ENCODE data around the gene CPNE7. TPM values are rescaled to one million over a fixed set of nuclear protein-coding genes. Genes with fewer than 3 reads are reported as not detected.
A peak's percentile ranks its signal among the peaks of the same experiment; 100 is the strongest.

CPNE7 gene
- total and polyA plus RNA-seq, 2 of the 13 experiments (the other 11 are each of a cell fraction or from before 2014, with no cell fraction given), result 0.59 TPM; not detected in 1

DNA sequence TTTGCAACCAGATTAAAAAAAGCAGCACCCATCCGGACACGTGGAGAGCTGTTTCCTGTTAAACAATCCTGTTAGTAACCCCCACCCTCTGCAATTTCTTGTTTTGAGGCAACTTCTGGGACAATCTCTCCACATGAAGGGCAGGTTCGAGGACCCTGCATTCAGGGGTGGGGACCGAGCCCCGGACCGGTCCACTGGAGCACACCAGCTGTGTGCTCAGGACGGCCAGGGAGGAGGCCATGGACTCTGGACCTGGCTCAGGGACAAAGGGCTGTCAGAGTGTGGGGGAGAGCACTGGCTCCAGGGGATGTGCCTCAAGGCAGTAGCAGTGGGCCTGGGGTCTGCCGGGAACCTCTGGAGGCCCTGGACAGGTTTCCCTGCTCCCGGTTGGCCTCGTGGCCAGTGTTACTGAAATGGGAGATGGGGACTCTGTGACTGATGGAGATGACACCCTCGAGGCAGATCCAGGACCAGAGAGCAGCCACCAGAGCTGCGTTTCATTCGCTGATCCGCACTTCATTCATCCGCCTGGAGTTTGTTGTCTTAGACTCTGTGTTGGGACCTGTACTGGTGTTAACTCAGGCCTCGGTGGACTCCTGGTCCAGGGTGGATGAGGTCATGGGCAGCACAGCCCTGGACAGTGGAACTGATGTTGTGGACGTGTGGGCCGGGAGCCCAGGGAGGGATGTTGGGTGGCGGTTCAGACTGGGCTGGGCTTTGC is 2.9 kb upstream of the CPNE7 start (continued):
- peak; percentile 50; the same call in 1 of the 2 replicates for TF ChIP-seq AHR (CRISPR knock-in tag; IDR thresholded peaks at IDR 0.05)
- TF ChIP-seq TBX2 (CRISPR knock-in tag; IDR thresholded peaks at IDR 0.05; ENCODE audit: borderline replicate concordance), result peak; percentile 80
- no peak for TF ChIP-seq NBN (conservative IDR thresholded peaks at IDR 0.05)
- TF ChIP-seq ZNF350 (CRISPR knock-in tag; IDR thresholded peaks at IDR 0.05; ENCODE audit: borderline replicate concordance, low read depth), result peak; percentile 90
- TF ChIP-seq, protein P1, sequence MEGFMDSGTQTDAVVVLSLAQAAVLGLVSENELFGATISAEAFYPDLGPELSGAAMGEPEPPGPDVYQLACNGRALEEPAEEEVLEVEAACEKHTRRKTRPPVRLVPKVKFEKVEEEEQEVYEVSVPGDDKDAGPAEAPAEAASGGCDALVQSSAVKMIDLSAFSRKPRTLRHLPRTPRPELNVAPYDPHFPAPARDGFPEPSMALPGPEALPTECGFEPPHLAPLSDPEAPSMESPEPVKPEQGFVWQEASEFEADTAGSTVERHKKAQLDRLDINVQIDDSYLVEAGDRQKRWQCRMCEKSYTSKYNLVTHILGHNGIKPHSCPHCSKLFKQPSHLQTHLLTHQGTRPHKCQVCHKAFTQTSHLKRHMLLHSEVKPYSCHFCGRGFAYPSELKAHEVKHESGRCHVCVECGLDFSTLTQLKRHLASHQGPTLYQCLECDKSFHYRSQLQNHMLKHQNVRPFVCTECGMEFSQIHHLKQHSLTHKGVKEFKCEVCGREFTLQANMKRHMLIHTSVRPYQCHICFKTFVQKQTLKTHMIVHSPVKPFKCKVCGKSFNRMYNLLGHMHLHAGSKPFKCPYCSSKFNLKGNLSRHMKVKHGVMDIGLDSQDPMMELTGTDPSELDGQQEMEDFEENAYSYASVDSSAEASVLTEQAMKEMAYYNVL (CRISPR knock-in tag; IDR thresholded peaks at IDR 0.05; ENCODE audit: borderline replicate concordance), result peak; percentile 77
- no peak for TF ChIP-seq MAZ (IDR thresholded peaks at IDR 0.05; ENCODE audit: borderline replicate concordance, low read depth, low read length)
- TF ChIP-seq MAZ (CRISPR knock-in tag; IDR thresholded peaks at IDR 0.05; ENCODE audit: low read depth), result no peak; the same call in 1 of the 2 replicates
- no peak for TF ChIP-seq U2AF2 (IDR thresholded peaks at IDR 0.05; ENCODE audit: low read depth, low read length)
- TF ChIP-seq, protein P2, sequence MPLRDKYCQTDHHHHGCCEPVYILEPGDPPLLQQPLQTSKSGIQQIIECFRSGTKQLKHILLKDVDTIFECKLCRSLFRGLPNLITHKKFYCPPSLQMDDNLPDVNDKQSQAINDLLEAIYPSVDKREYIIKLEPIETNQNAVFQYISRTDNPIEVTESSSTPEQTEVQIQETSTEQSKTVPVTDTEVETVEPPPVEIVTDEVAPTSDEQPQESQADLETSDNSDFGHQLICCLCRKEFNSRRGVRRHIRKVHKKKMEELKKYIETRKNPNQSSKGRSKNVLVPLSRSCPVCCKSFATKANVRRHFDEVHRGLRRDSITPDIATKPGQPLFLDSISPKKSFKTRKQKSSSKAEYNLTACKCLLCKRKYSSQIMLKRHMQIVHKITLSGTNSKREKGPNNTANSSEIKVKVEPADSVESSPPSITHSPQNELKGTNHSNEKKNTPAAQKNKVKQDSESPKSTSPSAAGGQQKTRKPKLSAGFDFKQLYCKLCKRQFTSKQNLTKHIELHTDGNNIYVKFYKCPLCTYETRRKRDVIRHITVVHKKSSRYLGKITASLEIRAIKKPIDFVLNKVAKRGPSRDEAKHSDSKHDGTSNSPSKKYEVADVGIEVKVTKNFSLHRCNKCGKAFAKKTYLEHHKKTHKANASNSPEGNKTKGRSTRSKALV (CRISPR knock-in tag; IDR thresholded peaks at IDR 0.05), result peak; percentile 64
- TF ChIP-seq ZNF460 (CRISPR knock-in tag; IDR thresholded peaks at IDR 0.05; ENCODE audit: borderline replicate concordance), result peak; percentile 25; the same call in 1 of the 2 replicates
- TF ChIP-seq, protein P3, sequence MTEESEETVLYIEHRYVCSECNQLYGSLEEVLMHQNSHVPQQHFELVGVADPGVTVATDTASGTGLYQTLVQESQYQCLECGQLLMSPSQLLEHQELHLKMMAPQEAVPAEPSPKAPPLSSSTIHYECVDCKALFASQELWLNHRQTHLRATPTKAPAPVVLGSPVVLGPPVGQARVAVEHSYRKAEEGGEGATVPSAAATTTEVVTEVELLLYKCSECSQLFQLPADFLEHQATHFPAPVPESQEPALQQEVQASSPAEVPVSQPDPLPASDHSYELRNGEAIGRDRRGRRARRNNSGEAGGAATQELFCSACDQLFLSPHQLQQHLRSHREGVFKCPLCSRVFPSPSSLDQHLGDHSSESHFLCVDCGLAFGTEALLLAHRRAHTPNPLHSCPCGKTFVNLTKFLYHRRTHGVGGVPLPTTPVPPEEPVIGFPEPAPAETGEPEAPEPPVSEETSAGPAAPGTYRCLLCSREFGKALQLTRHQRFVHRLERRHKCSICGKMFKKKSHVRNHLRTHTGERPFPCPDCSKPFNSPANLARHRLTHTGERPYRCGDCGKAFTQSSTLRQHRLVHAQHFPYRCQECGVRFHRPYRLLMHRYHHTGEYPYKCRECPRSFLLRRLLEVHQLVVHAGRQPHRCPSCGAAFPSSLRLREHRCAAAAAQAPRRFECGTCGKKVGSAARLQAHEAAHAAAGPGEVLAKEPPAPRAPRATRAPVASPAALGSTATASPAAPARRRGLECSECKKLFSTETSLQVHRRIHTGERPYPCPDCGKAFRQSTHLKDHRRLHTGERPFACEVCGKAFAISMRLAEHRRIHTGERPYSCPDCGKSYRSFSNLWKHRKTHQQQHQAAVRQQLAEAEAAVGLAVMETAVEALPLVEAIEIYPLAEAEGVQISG (CRISPR knock-in tag; IDR thresholded peaks at IDR 0.05), result peak; percentile 63; the same call in 1 of the 2 replicates
- TF ChIP-seq ZNF343 (CRISPR knock-in tag; IDR thresholded peaks at IDR 0.05), result peak; percentile 82; the same call in 1 of the 2 replicates
- no peak for TF ChIP-seq ZSCAN21 (CRISPR knock-in tag; IDR thresholded peaks at IDR 0.05; ENCODE audit: borderline replicate concordance)
- 0 out of 2 replicates have a peak, but pooled peaks have one; percentile 19 for TF ChIP-seq ARHGAP35 (CRISPR knock-in tag; IDR thresholded peaks at IDR 0.05; ENCODE audit: borderline replicate concordance)
- peak; percentile 40; the same call in 1 of the 2 replicates for TF ChIP-seq ZSCAN9 (CRISPR knock-in tag; IDR thresholded peaks at IDR 0.05; ENCODE audit: borderline replicate concordance)
- TF ChIP-seq ZSCAN31 (CRISPR knock-in tag; IDR thresholded peaks at IDR 0.05; ENCODE audit: low read depth), result peak; percentile 46; the same call in 1 of the 2 replicates
- peak; percentile 52; the same call in 1 of the 2 replicates for TF ChIP-seq GFI1 (CRISPR knock-in tag; IDR thresholded peaks at IDR 0.05; ENCODE audit: borderline replicate concordance)
- TF ChIP-seq, protein P4, sequence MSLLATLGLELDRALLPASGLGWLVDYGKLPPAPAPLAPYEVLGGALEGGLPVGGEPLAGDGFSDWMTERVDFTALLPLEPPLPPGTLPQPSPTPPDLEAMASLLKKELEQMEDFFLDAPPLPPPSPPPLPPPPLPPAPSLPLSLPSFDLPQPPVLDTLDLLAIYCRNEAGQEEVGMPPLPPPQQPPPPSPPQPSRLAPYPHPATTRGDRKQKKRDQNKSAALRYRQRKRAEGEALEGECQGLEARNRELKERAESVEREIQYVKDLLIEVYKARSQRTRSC (CRISPR knock-in tag; IDR thresholded peaks at IDR 0.05; ENCODE audit: low read depth), result no peak
- TF ChIP-seq, protein P5, sequence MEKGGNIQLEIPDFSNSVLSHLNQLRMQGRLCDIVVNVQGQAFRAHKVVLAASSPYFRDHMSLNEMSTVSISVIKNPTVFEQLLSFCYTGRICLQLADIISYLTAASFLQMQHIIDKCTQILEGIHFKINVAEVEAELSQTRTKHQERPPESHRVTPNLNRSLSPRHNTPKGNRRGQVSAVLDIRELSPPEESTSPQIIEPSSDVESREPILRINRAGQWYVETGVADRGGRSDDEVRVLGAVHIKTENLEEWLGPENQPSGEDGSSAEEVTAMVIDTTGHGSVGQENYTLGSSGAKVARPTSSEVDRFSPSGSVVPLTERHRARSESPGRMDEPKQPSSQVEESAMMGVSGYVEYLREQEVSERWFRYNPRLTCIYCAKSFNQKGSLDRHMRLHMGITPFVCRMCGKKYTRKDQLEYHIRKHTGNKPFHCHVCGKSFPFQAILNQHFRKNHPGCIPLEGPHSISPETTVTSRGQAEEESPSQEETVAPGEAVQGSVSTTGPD (CRISPR knock-in tag; IDR thresholded peaks at IDR 0.05), result peak; percentile 88

Measured in HepG2 (cell line).